ENCODE data around the gene COQ8B. TPM values are rescaled to one million over a fixed set of nuclear protein-coding genes. Genes with fewer than 3 reads are reported as not detected.

COQ8B gene
- polyA plus RNA-seq, 3 donors, result 30.3 to 32.6 (median 30.9) TPM

- no peak for DNase-seq (ENCODE audit: low read depth in 3 of 3, low spot score in 2 of 3)
Measured at GRCh38 chr19:40642051-40642706, 74.5 kb downstream of the COQ8B start.

Other genes with a start within 250 kb of the COQ8B start
- gene SPTBN4, start 249.9 kb downstream of the COQ8B start, polyA plus RNA-seq (ENCODE audit: insufficient read length in 3 of 3), result 1 to 10 TPM in 2 of 3 donors, under 1 TPM in 1; 0.65 to 1.8 (median 1.4) TPM
- 10 to 100 TPM; 31.2 to 43.4 (median 40.5) TPM for gene SHKBP1, start 140.0 kb downstream of the COQ8B start, polyA plus RNA-seq (ENCODE audit: insufficient read length in 3 of 3)
- gene LTBP4, start 115.5 kb downstream of the COQ8B start, polyA plus RNA-seq (ENCODE audit: insufficient read length in 3 of 3), result 100 to 1,000 TPM; 146 to 189 (median 159) TPM
- 1 to 10 TPM; 8.0 to 9.5 (median 8.6) TPM for gene NUMBL, start 26.2 kb downstream of the COQ8B start, polyA plus RNA-seq (ENCODE audit: insufficient read length in 3 of 3)
- gene ITPKC, start 226 bp upstream of the COQ8B start, polyA plus RNA-seq (ENCODE audit: insufficient read length in 3 of 3), result 10 to 100 TPM; 13.3 to 15.5 (median 13.5) TPM
- gene ACTMAP, start 33.6 kb upstream of the COQ8B start, polyA plus RNA-seq (ENCODE audit: insufficient read length in 3 of 3), result 10 to 100 TPM; 13.6 to 14.0 (median 13.6) TPM
- 100 to 1,000 TPM in 2 of 3 donors, 10 to 100 TPM in 1; 95.6 to 114 (median 103) TPM for gene SNRPA, start 34.3 kb upstream of the COQ8B start, polyA plus RNA-seq (ENCODE audit: insufficient read length in 3 of 3)
- 1 to 10 TPM in 1 of 3 donors, under 1 TPM in 2; 0.31 to 1.6 (median 0.69) TPM for gene MIA, start 58.6 kb upstream of the COQ8B start, polyA plus RNA-seq (ENCODE audit: insufficient read length in 3 of 3)
- gene RAB4B, start 61.4 kb upstream of the COQ8B start, polyA plus RNA-seq (ENCODE audit: insufficient read length in 3 of 3), result 1 to 10 TPM; 7.5 to 9.0 (median 8.8) TPM
- gene EGLN2, start 82.3 kb upstream of the COQ8B start, polyA plus RNA-seq (ENCODE audit: insufficient read length in 3 of 3), result 10 to 100 TPM; 61.8 to 66.8 (median 63.3) TPM
- gene CYP2A6, start 133.6 kb upstream of the COQ8B start, polyA plus RNA-seq (ENCODE audit: insufficient read length in 3 of 3), result under 1 TPM in 1 of 3 donors, not detected in 2; 0.14 TPM
- gene CYP2A7, start 165.3 kb upstream of the COQ8B start, polyA plus RNA-seq (ENCODE audit: insufficient read length in 3 of 3), result under 1 TPM in 1 of 3 donors, not detected in 2; 0.19 TPM